Stimulated activated CD8-positive, alpha-beta memory T cell treated with anti-CD3 and anti-CD28 coated beads, Interleukin-7, amount 100 ng/mL, for 48 hours (primary cell): Measurements from ENCODE around the gene R3HDM2.

Experiments
- DNase-seq, 2 donors: peaks; one replicate each; pipeline ENCODE4 v3.0.0-alpha.2; 2020; ENCODE audit warnings: low read depth in 1 of 2; ENCODE audit errors: extremely low read depth in 1 of 2

The R3HDM2 gene

GRCh38 chr12:57467212-57467874 is 36.5 kb upstream of the R3HDM2 start:
- DNase-seq: no peak

GRCh38 chr12:57465747-57466505 is 35.1 kb upstream of the R3HDM2 start:
- DNase-seq: no peak

GRCh38 chr12:57465030-57465746 is 34.3 kb upstream of the R3HDM2 start:
- DNase-seq: no peak

DNA sequence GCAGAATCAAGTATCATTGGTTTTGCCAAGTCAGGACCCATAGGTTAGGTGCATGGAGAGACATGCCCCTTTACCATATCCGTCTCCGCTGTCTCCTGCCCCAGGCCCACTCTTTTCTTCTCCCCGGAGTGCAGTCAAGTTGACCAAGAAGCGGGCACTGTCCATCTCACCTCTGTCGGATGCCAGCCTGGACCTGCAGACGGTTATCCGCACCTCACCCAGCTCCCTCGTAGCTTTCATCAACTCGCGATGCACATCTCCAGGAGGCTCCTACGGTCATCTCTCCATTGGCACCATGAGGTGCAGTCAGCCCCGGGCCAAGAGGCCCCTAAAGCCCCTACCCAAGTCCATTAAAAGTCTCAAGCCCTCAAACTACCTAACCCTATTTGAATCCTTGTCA is 33.7 kb upstream of the R3HDM2 start:
- DNase-seq: no peak

- DNase-seq: no peak
Measured at GRCh38 chr12:57462912-57463253, 32.0 kb upstream of the R3HDM2 start.

DNA sequence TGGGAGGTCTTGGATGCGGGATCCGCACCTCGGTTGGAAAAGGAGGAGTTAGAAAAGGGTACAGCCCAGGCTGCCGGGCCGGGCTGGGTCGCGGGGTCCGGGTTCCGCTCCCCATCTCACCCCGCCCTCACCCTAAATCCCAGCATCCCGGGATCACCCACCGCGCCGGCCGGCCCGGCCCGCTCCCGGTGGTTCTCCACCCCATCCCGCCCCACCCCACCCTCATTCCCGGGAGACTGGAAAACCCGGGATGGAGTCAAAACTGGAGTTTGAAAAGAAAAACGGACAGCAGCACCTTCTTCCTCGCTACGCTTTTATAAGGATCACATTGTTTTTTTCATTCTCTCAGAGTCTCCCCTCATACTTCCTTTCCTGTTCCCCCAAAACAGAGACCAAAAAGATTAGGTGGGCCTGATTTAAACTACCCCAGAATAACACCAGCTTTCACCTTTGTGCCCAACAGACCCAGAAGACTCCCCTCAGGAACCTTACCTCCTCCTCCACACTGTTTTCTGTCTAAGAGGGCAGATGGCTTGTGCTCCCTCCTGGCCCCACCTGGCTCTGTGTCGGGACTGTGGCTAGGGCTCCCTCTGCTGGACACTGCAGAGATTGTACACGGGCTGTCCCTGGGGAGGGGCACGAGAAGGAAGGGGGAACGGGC is 31.5 kb upstream of the R3HDM2 start:
- peak; percentile 71 to 81 for DNase-seq

DNA sequence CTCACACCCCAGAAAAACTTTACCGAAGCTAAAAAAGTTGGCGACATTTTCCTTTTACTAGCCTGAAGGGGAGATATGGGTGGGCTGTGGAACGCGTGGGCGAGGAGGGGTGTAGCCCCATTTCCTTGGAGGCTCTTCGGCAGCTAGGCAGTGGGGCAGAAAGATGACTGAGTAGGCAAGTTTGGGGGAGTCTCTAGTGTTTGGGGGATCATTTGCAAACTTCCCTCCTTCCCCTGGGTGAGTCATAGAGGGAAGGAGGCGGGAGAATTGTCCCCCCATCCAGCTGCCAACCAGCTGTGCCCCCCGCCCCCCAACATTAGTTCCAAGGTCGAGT is 31.0 kb upstream of the R3HDM2 start:
- DNase-seq: no peak

DNA sequence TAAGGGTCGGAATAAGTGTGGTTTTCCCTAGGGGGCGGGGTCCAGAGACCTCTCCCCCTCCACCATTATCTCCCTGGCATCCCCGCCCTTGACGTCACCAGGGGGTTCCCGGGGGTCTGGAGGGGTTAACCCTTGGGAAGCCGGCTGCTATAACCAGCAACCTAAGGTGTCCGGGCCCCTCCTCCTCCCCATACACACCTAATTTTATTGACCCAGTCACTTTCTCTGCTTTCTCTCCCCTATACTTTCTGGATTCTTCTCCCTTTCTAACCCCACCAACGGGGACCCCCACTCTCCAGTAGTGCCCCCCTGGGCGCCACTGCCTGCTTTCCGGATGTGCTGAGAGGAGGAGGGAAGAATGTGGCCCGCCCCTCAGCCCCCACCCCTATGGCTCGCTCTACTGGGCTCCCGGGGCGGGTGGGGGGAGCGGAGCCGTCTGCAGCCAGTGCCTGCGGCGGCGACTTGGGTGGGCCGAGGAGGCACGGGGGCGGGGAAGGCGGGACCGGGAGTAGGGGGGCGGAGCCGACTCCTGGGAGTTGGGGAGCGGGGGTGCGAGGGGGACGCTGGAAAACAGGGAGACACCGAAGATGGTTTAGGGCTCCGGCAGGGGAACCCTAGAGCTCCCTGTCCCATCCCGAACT is 30.6 kb upstream of the R3HDM2 start:
- no peak for DNase-seq

GRCh38 chr12:57460841-57461275 is 30.0 kb upstream of the R3HDM2 start:
- no peak for DNase-seq

- no peak for DNase-seq
Measured at GRCh38 chr12:57460468-57460784, 29.6 kb upstream of the R3HDM2 start.

- DNase-seq: no peak
Measured at GRCh38 chr12:57459750-57460467, 29.1 kb upstream of the R3HDM2 start, which contains the start of gene GLI1. Gene GLI1, plus strand, starts transcription at chr12:57459785. Its CDS starts 3,907 bp downstream, at chr12:57463692.

DNA sequence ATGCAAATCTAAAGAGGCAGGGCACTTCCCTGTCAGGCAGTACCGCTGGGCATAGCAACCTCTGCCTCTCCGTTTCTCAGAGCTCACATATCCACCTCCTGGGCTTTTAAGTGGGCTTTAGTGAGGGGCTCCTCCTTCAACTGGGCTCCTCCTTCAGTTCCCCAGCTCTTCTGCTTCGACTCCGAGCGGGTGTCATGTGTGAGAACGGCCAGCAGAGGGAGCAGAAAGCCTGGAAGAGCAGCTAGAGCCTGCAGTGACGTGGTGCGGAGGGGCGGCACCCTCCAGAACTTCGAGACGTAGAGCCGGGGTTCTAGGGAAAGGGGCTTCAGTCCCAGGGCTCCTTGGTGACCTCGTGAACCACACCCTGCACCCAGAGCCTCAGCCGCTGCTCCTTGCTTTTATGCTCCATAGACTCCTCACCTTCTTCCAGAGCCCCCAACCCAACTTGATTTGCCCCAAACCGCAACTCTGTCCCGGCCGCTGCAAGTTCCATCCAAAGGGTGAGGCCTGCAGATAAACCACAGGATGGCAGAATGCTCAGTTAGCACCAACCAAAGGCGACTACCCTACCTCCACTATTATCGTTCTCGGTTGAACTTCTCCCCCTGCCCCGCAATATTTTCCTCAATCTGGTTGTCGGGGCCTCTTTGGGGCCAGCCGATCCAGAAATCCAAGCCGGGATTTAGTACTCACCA is 28.4 kb upstream of the R3HDM2 start:
- peak; percentile 86 to 96 for DNase-seq

DNA sequence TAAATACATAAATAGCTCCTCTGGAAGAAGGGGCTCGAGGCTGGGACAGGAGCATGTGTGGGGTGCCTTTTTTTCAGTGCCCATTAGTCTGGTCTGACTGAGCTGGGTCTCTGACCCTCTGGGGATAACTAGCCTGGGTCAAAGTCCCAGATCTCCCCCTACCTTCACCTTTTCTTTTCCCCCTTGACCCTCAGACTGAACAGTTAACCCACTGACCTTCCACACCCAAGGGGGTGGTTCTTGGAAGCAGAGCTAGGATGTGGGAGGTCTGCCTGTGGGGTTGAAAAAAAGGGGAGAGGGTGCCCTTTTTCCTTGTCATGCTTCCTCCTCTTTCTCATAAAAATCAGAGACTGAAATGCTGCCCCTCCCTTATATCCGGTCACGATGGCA is 27.8 kb upstream of the R3HDM2 start:
- no peak for DNase-seq

DNA sequence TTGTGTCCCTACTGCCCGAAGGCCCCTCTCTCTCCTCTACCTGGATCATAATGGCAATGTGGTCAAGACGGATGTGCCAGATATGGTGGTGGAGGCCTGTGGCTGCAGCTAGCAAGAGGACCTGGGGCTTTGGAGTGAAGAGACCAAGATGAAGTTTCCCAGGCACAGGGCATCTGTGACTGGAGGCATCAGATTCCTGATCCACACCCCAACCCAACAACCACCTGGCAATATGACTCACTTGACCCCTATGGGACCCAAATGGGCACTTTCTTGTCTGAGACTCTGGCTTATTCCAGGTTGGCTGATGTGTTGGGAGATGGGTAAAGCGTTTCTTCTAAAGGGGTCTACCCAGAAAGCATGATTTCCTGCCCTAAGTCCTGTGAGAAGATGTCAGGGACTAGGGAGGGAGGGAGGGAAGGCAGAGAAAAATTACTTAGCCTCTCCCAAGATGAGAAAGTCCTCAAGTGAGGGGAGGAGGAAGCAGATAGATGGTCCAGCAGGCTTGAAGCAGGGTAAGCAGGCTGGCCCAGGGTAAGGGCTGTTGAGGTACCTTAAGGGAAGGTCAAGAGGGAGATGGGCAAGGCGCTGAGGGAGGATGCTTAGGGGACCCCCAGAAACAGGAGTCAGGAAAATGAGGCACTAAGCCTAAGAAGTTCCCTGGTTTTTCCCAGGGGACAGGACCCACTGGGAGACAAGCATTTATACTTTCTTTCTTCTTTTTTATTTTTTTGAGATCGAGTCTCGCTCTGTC is 26.1 kb upstream of the R3HDM2 start:
- no peak for DNase-seq

DNA sequence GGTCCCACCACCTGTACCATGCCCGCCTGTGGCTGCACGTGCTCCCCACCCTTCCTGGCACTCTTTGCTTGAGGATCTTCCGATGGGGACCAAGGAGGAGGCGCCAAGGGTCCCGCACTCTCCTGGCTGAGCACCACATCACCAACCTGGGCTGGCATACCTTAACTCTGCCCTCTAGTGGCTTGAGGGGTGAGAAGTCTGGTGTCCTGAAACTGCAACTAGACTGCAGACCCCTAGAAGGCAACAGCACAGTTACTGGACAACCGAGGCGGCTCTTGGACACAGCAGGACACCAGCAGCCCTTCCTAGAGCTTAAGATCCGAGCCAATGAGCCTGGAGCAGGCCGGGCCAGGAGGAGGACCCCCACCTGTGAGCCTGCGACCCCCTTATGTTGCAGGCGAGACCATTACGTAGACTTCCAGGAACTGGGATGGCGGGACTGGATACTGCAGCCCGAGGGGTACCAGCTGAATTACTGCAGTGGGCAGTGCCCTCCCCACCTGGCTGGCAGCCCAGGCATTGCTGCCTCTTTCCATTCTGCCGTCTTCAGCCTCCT is 25.4 kb upstream of the R3HDM2 start:
- no peak for DNase-seq

- no peak for DNase-seq
Measured at GRCh38 chr12:57455374-57456144, 24.7 kb upstream of the R3HDM2 start.

DNA sequence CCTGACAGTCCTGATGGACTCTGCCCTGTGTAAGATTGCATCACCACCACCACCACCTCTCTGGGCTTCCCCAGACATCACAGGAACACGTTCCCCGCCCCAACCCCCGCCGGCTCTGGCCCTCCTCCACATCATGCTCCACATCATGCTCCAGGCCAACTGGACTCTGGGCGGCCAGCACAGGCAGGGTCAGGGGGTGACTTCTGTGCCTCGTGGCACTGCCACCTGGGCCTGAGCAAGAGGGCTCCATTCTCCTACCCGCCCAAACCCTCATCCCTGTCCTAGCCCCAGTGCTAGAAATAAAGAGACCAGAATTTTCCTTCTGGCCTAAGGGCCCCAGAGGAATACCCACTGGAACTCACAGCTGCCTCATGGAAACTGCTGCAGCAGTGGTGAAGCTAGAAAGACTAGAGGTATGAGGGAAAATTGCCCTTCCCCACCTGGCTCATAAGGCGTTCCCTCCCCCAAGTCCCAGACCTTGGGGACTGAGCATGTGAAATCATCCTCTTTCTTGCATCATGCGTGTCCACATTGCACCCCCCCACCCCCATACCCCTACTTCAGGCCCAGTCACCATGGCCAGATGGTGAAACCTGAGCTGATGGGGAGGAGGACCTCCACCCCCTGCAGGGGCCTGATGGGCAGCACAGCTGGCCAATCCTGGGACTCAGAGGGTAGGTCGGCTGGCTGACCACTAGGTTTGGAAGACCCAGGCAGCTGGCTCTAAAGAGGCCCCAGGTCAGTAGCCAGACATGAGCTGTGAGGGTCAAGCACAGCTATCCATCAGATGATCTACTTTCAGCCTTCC is 23.9 kb upstream of the R3HDM2 start, which contains the start of gene INHBE:
TSS of gene INHBE (plus strand) at position 742 of the 808 bp plus-strand sequence. CDS start 230 bp downstream, outside the sequence.
- DNase-seq: no peak
